ENCODE data around the gene ASB10. TPM values are rescaled to one million over a fixed set of nuclear protein-coding genes. Genes with fewer than 3 reads are reported as not detected.

The ASB10 gene
- total RNA-seq, 1 experiment from 2014 or later: not detected

DNA sequence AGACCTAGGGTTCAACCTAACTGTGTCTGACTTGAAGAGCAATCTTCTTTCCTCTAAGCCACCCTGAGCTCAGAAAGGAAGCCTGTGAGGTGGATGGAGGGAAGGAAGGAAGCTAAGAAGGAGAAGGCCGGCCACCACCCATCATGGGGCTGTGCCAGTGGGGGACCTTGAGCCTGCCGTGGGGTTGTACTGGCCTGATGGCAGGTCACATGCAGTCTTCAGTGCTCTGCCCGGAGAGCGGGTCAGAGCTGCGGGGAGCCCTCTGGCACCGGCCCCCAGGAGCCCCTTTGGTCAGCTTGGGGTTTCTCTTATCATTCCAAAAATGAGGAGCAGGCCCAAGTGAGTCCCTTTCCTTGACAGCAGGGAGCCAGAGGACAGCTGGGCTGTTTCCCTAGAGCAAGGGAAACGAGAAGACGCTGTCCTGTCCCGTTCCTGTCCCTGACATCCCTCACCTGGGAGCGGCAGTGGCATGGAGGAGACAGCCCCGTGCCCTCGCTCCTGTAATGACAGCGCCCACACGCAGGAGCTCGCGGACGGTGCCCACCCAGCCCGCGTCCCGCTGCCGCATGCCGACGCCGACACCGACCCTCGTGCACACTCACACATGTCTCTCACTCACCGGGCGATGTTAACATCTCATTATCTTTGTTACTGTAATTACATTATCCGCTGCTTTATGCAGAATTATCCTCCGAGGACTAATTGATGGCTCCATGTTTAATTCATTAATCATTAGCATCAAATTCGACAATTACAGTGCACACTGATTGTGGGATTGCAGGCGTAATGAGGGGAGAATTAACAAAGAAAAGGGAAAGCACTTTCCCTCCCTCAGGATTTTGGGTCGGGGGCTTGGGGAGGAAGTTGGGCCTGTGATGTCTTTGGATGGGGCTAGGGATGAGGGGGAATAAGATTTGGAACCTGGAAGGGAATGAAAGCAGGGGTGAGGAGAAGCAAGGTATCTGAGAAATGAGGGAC lies 50.9 kb downstream of the ASB10 start:
- DNase-seq (ENCODE audit: low spot score): no peak

DNA sequence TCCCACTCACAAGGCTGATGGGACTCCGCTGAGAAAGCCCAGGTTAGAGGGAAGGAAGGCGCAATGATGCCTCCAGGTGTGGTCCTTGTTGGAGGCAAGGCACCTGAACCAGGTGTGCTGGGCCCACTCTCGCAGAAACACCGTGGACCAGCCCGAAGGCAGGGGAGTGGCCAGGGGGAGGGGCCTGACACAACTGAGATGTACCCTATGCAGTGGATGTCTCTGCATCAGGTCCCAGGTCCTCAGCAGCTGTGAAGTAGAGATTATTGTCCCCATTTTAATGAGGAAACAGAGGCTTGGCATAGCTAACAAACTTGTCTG lies 51.6 kb downstream of the ASB10 start:
- DNase-seq (ENCODE audit: low spot score): no peak

DNA sequence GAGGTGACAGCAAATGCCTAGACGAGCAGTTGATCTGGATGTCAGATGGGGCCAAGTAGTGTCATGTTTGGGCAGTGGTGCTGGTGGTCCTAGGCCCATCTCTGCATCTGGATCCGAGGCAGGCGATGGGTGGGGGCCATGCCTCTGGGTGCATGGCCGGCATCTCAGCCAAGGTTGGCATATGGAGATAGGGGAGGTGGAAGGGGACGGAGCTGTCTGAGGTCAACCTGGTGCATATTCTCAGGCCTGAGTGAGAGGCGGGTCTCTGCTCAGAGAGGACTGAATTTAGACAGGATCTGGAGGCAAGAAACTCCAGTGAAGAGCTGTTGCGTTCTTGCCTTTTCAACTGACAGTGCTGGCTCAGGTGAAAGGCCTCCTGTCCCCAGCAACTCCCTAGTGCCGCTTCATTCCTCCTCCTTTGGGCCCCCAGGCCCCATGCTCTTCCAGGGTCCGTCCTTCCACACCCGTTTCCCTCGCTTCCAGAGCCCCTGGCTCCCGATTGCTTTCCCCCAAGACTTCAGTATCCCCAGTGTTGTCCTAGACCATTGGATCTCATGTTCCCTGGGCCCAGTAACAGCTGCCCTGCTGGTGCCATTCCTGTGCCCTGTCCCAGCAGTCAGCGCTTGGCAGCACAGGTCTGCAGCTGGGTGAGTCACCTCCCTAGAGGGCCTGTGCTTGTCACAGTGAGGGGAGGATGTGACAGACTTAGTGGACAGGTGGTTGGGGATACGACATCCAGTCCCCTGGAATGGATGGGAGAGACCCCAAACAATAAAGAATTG lies 52.1 kb downstream of the ASB10 start:
- DNase-seq (ENCODE audit: low spot score): no peak

DNA sequence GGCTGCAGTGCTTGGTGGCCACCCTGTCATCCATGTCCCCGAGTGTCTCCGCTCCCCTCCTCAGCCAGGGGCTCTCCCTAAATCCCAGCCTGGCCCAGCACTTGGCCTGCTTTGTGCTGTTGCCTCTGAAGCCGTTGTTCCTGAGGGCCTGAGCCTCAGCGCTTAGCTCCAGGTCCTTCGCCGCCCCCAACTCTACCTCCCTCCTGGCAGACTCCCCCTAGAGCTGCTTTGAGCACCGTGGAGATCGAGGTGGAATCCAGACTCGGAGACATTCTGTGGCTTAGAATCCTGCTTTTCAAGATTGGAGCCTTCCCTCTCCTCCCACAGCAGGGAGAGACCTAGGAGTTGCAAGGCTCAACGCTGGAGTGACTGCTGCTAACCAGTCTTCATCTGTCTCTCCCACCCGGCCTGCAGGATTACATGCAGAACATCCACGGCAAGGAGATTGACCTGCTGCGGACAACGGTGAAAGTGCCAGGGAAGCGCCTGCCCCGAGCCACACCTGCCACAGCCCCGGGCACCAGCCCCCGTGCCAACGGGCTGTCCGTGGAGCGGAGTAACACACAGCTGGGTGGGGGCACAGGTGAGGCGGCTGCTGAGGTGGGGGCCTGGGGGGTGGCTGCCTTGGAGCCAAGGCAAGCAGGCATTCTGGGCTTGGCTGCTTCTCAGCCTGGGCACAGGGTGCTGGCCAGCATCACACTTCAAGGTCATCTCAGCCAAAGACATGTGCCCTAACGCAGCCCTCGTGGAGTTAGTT lies 52.9 kb downstream of the ASB10 start:
- no peak for DNase-seq (ENCODE audit: low spot score)

DNA sequence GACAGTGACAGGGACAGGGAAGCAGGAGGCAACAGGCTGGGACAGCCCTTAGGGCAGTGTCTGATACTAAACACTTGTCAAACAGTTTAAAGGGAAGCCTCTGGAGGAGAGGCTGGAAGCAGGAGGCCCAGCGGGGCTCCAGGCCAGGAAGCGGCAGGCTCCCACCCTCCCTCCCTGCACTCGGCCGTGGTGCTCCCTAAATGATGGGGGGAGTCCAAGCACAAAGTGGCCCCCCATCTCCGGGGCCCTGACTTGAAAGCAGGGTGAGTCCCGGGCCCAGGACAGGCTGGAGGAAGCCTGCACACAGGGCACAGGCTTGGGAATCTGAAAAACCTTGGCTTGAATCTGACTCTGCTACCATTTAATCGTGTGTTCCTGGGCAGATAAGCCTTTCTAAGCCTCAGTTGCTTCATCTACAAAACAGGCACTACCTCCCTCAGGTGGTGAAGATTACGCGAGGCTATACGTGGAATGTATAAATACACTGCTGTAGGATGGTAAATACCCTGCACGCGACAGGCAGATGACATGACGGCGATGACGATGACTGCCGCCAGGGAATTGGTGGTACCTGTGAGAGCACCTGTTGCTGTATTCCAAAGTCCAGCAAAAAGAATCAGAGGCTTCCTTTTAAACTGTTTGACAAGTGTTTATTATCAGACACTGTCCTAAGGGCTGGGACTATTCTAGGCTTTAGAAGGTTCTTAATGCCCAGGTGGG lies 53.6 kb downstream of the ASB10 start:
- no peak for DNase-seq (ENCODE audit: low spot score)

DNA sequence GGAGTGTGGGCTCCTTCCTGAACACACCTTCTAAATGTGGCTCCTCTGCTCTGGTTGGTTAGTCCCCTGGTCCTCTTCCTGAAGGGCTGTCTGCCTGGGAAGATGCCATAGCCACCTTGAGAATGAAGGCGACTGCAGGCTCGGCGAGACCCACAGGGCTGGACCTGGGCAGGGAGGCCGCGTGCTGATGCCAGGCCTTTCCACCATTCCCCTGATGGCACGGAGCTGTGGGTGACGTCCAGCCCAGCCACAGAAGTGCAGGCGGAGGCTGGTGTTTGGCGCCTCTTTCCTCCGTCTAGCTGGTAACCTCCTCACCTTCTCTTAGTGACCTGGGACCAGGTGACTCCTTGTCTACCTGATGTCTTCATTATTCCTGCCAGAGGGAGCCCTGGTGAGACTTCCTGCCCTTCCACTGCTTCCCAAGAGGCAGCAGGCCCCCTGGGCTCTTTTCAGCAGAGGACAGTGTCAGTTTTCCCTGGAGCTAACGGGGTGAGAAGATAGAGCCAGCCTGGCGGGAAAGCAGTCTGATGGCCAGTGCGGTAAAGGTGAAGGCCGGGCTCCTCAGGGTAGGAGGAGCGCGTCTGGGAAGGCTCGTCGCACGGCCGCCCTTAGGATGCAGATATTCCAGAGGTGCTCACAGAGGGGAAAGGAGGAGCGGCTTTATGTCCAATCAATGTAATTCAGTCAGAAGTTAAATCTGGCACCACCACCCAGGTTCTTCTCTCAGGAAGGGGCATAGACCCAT lies 54.4 kb downstream of the ASB10 start:
- no peak for DNase-seq (ENCODE audit: low spot score)

DNA sequence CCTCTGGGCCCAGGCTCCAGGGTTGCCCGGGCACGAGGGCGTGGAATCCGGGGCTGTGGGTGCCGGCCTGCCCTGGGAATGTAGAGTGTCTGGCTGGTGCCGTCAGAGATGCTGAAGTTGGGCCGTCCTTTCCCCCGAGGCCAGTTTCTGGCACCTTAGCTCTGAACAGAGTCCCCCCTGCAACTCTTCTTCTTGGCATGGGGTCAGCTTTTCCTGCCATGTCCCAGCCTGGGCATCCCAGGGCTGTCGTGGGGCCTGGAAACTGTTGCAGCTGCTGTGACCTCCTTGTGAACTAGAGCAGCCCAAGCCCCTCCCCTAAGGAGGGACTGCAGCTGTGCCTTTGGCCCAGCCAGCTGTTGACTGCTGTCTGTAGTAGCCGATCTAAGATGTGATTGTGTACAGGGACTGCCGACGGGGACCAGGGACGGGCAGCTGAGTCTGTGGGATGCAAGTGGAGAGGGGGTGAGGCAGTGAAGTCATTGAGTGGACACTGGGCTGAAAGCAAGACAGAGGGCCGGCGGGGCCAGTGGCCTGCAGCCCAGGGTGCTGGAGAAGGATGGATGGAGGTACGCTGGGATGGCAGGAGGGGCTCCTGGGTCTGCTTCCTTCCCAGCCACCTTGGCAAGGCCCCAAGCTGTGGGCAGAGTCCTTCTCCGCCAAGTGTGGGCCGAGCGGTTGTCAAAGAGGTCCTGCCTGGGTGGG lies 55.3 kb downstream of the ASB10 start:
- no peak for DNase-seq (ENCODE audit: low spot score)

DNA sequence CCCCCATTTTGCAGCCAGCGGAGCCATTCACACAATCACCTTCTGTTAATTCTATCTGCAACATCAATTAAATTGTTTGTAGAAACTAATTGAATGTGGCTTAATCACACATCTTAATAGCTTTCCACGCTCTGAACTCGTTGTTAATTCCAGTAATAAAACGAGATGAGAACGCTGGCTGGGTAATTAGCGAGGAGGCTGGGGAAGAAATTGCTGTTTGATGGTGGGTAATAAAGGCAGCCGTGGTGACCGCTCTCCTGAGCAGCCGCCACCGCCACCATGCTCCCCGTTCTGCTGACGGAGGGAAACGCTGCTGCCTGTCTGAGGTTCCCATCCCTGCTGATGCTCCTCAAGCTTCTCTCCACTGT lies 55.8 kb downstream of the ASB10 start:
- DNase-seq (ENCODE audit: low spot score): no peak

DNA sequence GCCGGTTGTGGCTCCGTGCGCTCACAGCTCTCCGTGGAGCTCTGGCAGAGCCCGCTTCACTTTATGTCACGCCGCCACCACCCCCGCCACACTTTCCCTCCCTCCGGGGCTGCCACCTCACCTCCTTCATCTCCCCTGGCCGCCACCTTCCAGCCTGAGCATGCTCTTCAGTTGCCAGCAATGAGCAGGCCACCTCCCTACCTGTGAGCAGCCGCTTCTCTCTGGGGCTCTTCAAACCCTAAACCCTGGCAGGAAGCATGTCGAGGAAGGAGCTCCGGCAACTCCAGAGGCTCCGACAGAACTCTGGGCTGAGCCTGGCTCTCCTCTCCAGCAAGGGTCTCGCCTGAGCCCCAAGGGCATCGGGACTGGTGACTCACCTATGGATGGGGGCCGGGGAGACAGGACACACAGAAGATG lies 56.3 kb downstream of the ASB10 start:
- DNase-seq (ENCODE audit: low spot score): no peak

DNA sequence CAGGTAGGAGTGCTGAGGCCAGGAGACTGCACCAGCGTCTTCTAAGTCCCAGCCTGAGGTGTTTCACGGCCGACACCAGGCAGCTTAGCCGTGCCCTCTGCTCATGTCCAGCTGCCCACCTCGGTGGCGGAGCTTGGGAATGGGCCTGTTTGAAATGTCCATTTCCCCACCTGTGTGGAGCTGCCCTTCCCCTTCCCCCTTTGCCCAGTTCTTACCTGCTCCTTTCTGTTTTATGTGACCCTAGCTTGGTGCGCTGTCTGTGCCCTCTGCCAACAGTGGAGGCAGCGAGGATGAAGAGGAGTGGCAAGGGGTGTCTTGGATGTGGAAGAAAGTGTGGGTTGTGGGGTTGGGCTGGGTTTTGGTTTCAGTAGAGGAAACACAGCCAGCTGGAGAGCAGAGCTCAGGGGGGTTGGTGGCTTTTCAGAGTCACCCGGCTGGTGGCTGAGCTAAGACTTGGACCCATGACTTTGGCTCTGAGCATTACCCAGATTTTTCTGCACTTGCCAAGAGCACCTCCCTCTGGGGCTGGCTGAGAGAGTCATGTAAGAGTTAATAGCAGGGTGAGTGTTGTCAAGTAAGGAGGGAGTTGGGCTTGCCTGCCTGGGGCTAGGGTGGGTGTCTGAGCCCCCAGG lies 57.0 kb downstream of the ASB10 start:
- no peak for DNase-seq (ENCODE audit: low spot score)

DNA sequence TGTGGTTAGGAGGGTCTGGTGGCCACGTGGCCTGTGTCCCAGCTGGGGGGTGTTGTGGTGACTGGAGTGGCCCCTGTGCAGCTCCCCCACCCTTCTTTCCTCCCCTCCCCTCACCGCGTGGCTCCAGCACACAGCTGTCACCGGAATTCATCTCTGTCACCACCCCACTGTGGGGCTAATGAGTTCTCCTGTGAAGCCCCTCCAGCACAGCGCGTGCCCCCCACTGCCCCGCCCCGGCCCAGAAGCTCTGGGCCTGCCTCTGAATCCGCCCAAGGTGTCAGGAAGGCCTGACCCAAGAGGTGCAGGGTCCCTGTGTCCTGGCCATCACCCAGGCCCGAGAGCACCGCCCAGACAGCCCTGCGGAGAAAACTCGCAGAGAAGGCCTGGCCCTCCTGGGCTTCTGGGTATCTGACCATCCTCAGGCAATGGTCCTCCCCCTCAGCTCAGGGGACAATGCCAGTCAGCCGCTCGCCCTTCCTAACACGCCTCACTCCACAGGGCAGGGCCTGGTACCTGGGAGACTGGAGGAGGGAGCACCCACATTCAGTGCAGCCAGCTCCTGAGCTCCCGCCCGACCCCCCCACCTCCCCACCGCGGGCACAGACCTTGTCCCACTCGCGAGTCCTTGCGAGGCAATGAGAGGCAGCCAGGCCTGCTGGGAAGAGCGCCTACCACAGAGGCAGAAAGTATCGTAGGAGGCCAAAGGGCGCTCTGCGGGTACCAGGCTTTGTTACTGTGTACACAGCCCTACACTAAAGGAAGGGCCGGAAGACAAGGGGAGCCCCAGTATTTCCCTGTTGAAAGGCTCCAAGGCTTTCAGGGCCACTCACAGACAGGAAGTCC lies 57.7 kb downstream of the ASB10 start:
- no peak for DNase-seq (ENCODE audit: low spot score)

DNA sequence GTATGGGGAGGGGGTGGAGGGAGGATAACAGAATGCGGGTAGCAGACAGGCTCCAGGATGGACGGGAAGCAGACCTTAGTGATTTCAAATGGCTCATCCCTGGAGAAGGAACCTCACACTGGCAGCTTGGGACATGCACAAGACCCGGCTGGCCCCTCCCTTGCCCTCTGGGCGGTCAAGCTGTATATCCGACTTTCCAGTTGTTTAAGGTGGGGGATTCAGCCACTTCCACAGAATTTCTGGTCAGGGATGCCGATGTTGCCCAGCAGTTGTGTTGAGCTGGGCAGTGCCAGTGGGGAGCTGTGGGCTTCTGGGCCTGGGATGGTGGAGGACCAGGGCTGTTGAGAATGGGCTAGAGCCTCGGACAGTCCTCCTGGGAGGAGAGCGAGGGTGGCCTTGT lies 58.3 kb downstream of the ASB10 start:
- DNase-seq (ENCODE audit: low spot score): no peak

DNA sequence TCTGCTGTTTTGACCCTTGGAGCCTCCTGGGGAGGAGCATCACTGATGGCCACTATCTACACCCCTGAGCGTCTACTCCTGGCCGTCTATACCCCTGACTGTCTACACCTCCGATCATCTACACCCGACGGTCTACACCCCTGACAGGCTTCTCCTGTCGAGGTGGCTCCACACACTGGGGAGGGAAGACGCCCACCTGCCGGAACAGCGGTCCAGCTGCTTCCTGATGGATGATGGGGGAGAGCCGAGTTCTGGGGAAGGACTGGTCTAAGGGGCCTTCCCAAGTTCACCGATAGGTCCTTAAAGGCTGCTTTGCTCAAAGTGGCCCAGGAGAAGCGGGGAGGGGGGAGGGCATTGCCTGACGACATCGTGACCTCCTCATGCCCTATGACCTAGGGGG lies 58.9 kb downstream of the ASB10 start:
- DNase-seq (ENCODE audit: low spot score): no peak

DNA sequence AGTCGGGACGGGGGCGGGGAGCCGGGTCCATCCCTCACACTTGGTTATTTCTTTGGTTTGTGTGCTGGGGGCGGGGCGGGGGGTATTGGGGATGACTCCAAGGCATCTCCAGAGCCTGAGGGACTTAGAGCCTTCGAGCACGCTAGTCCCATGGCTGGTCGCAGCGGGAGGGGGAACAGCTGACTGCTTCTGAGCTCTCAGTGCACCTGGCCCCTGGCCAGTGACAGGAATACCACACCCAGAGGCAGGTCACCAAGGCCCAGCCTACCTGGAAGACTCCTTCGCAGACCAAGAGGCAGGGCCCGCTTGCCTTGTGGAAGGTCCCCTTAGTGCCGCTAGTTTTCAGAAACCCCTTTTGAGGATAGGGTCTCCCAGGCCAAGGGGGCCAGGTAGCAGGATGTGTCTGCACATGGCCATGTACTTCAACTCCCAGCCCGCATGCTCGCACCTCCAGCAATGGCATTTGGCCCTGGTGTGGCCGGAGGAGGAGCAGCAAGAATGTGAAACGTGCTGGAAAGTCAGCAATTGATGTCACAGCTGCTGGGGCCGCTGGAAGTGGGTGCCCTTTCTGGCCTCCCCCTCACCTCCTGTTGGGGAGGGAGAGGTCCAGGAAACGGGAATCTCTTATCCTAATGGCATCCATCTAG lies 60.4 kb downstream of the ASB10 start:
- DNase-seq (ENCODE audit: low spot score): no peak

DNA sequence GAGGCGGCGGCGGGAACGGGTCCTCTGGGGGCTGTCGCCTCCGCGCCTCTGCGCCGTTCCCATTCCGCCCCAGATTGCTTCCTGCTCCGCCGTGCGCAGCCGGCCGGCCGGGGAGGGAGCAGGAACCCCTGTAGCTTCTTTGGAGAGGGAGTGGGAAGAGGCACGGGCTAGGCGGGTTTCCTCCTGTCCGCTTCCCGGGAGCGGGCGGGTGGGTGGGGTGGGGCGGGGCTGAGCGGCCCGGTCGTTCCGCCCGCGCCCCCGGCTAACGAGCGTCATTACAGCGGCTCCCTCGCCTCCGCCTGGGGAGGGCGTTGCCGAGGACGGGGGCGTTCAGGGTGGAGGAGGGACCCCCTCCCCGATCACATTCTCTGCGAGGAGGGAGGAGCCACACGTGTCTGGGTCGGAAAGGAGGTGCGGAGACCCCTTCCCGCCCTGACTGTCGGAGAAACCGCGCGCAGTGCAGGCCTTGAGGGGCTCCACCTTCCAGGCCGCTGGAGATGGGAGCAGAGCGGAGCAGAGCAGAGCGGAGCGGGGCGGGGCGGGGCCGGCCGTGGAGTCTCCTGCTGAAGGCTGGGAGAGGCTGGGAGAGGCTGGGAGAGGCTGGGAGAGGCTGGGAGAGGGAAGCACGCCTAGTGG lies 61.1 kb downstream of the ASB10 start:
- DNase-seq (ENCODE audit: low spot score): no peak
